Bronchial epithelial cell (primary cell): Measurements from ENCODE around the gene RBM23. TPM values are rescaled to one million over a fixed set of nuclear protein-coding genes. Genes with fewer than 3 reads are reported as not detected.
"Not testable (repeated sequence)": the region's sequence is repeated elsewhere in the genome, so short reads cannot be mapped to it uniquely, and the experiment has no call there.

Experiments used
- DNase-seq: peaks from one replicate; pipeline ENCODE4 v3.0.0-alpha.2; 2010; ENCODE audit warnings: low read depth
- FAIRE-seq: peaks from 2 replicates; lab custom pipeline; 2011; peaks lifted over from hg19 to GRCh38; lab: Jason Lieb, UNC
- H3K27me3 ChIP-seq: 2 replicates; pipeline ENCODE4 v1.5.1; 2011; ENCODE audit warnings: low read length; ENCODE audit not compliant: control insufficient read depth, insufficient read depth
- H3K36me3 ChIP-seq: 2 replicates; pipeline ENCODE4 v1.5.1; 2011; ENCODE audit warnings: low read length; ENCODE audit not compliant: control insufficient read depth, insufficient read depth
- H3K4me3 ChIP-seq: 2 replicates; pipeline ENCODE4 v1.5.1; 2011; ENCODE audit warnings: mild to moderate bottlenecking, low read depth, low read length, control low read depth
- CTCF ChIP-seq: IDR thresholded peaks from 2 replicates; pipeline ENCODE4 v1.5.1; 2011; ENCODE audit warnings: mild to moderate bottlenecking, moderate library complexity, low read length, control low read depth, inconsistent platforms; ENCODE audit not compliant: insufficient read depth, severe bottlenecking
- total RNA-seq: library from RNA; depleted of rRNA; stranded (reverse); fragments of >200 nt; gene quantifications from 2 replicates; pipeline ENCODE4 v1.2.1, GENCODE V29; 2014

Gene RBM23
- total RNA-seq, 1 donor from 2014 or later: 26.6 TPM

- no peak overlapping the region for H3K4me3 ChIP-seq
- no peaks in the 10 kb centered on the region for H3K27me3 ChIP-seq
- no peak for FAIRE-seq
- DNase-seq: no peak
- TF ChIP-seq CTCF: no peak
- H3K36me3 ChIP-seq: peaks cover 4% of the 10 kb centered on the region
Measured at GRCh38 chr14:22952418-22952817, 33.5 kb upstream of the RBM23 start.

- not testable (repeated sequence) for DNase-seq, H3K36me3 ChIP-seq, H3K27me3 ChIP-seq, H3K4me3 ChIP-seq, FAIRE-seq
Measured at GRCh38 chr14:22951795-22952194, 32.8 kb upstream of the RBM23 start.

- H3K36me3 ChIP-seq: peaks cover 8% of the 10 kb centered on the region
- DNase-seq: no peak
- H3K4me3 ChIP-seq: no peak overlapping the region
- no peak for FAIRE-seq
- H3K27me3 ChIP-seq: no peaks in the 10 kb centered on the region
- no peak for TF ChIP-seq CTCF
Measured at GRCh38 chr14:22945642-22946041, 26.7 kb upstream of the RBM23 start.

- Histone ChIP-seq H3K4me3 (no peak overlapping the region), H3K27me3 (no peaks in the 10 kb centered on the region), H3K36me3 (peaks cover 2% of the 10 kb centered on the region)
- no peak for TF ChIP-seq CTCF
- DNase-seq (peak; percentile 49), FAIRE-seq (no peak)
Measured at GRCh38 chr14:22939684-22940083, 20.7 kb upstream of the RBM23 start.

GRCh38 chr14:22935156-22935555 is 16.2 kb upstream of the RBM23 start:
- DNase-seq: no peak
- Histone ChIP-seq H3K27me3 (no peaks in the 10 kb centered on the region), H3K4me3 (no peak overlapping the region), H3K36me3 (no peaks in the 10 kb centered on the region)
- FAIRE-seq: no peak
- no peak for TF ChIP-seq CTCF

- H3K36me3 ChIP-seq: peaks cover 3% of the 10 kb centered on the region
- no peak for TF ChIP-seq CTCF
- no peak overlapping the region for H3K4me3 ChIP-seq
- H3K27me3 ChIP-seq: no peaks in the 10 kb centered on the region
- DNase-seq (no peak), FAIRE-seq (no peak)
Measured at GRCh38 chr14:22932146-22932545, 13.2 kb upstream of the RBM23 start.
